ENCODE results near the gene ABLIM1. TPM values are rescaled to one million over a fixed set of nuclear protein-coding genes. Genes with fewer than 3 reads are reported as not detected.

Gene ABLIM1
- polyA plus RNA-seq, 1 donor from 2014 or later = 10.1 TPM

DNA sequence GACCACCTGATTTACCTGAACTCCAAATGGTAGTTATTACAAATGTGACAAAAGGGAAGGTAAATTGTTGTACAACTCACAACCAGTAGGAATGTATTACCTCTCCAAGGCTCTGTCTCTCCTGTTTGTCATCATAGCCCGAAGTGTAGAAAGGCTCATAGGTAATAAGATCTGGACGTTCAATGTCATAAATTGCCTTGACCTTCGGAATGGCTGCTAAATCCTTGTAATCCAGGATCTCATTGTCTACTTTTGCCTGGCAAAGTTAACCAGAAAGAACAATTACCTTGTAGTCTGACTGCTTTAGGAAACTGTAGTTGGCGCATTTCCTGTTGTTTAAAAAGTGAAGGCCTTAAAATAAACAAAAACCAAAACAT lies 185.2 kb downstream of the ABLIM1 start:
- Histone ChIP-seq H3K9ac (ENCODE audit: low read length) (no peak overlapping the region), H3K9me3 (ENCODE audit: low read length) (no peaks in the 10 kb centered on the region), H3K79me2 (replicated peaks; ENCODE audit: insufficient read depth, low read length) (no peaks in the 10 kb centered on the region), H3K4me2 (ENCODE audit: low read length) (no peak overlapping the region), H3K36me3 (ENCODE audit: insufficient read depth, low read length) (no peaks in the 10 kb centered on the region), H3K9me2 (ENCODE audit: insufficient read depth, low read length) (no peaks in the 10 kb centered on the region), H3K4me3 (ENCODE audit: low read length) (no peak overlapping the region), H2AFZ (ENCODE audit: low read depth, low read length) (no peak overlapping the region), H3K27me3 (ENCODE audit: insufficient read depth, low read depth, low read length) (no peaks in the 10 kb centered on the region), H3K27ac (ENCODE audit: low read length) (no peak overlapping the region), H3F3A (ENCODE audit: insufficient read depth, low read length, poor library complexity, severe bottlenecking) (no peaks in the 10 kb centered on the region), H4K20me1 (ENCODE audit: insufficient read depth) (no peaks in the 10 kb centered on the region)
- no peak for TF ChIP-seq POLR2AphosphoS5 (IDR thresholded peaks at IDR 0.05)
- TF ChIP-seq RAD21 (conservative IDR thresholded peaks at IDR 0.05) = no peak
- TF ChIP-seq, protein P1, sequence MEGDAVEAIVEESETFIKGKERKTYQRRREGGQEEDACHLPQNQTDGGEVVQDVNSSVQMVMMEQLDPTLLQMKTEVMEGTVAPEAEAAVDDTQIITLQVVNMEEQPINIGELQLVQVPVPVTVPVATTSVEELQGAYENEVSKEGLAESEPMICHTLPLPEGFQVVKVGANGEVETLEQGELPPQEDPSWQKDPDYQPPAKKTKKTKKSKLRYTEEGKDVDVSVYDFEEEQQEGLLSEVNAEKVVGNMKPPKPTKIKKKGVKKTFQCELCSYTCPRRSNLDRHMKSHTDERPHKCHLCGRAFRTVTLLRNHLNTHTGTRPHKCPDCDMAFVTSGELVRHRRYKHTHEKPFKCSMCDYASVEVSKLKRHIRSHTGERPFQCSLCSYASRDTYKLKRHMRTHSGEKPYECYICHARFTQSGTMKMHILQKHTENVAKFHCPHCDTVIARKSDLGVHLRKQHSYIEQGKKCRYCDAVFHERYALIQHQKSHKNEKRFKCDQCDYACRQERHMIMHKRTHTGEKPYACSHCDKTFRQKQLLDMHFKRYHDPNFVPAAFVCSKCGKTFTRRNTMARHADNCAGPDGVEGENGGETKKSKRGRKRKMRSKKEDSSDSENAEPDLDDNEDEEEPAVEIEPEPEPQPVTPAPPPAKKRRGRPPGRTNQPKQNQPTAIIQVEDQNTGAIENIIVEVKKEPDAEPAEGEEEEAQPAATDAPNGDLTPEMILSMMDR (IDR thresholded peaks at IDR 0.05; ENCODE audit: poor library complexity, severe bottlenecking) = no peak
- no peak for TF ChIP-seq SMC3 (conservative IDR thresholded peaks at IDR 0.05; ENCODE audit: poor library complexity)
- TF ChIP-seq, protein P2, sequence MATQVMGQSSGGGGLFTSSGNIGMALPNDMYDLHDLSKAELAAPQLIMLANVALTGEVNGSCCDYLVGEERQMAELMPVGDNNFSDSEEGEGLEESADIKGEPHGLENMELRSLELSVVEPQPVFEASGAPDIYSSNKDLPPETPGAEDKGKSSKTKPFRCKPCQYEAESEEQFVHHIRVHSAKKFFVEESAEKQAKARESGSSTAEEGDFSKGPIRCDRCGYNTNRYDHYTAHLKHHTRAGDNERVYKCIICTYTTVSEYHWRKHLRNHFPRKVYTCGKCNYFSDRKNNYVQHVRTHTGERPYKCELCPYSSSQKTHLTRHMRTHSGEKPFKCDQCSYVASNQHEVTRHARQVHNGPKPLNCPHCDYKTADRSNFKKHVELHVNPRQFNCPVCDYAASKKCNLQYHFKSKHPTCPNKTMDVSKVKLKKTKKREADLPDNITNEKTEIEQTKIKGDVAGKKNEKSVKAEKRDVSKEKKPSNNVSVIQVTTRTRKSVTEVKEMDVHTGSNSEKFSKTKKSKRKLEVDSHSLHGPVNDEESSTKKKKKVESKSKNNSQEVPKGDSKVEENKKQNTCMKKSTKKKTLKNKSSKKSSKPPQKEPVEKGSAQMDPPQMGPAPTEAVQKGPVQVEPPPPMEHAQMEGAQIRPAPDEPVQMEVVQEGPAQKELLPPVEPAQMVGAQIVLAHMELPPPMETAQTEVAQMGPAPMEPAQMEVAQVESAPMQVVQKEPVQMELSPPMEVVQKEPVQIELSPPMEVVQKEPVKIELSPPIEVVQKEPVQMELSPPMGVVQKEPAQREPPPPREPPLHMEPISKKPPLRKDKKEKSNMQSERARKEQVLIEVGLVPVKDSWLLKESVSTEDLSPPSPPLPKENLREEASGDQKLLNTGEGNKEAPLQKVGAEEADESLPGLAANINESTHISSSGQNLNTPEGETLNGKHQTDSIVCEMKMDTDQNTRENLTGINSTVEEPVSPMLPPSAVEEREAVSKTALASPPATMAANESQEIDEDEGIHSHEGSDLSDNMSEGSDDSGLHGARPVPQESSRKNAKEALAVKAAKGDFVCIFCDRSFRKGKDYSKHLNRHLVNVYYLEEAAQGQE (IDR thresholded peaks at IDR 0.05; ENCODE audit: borderline replicate concordance) = no peak

DNA sequence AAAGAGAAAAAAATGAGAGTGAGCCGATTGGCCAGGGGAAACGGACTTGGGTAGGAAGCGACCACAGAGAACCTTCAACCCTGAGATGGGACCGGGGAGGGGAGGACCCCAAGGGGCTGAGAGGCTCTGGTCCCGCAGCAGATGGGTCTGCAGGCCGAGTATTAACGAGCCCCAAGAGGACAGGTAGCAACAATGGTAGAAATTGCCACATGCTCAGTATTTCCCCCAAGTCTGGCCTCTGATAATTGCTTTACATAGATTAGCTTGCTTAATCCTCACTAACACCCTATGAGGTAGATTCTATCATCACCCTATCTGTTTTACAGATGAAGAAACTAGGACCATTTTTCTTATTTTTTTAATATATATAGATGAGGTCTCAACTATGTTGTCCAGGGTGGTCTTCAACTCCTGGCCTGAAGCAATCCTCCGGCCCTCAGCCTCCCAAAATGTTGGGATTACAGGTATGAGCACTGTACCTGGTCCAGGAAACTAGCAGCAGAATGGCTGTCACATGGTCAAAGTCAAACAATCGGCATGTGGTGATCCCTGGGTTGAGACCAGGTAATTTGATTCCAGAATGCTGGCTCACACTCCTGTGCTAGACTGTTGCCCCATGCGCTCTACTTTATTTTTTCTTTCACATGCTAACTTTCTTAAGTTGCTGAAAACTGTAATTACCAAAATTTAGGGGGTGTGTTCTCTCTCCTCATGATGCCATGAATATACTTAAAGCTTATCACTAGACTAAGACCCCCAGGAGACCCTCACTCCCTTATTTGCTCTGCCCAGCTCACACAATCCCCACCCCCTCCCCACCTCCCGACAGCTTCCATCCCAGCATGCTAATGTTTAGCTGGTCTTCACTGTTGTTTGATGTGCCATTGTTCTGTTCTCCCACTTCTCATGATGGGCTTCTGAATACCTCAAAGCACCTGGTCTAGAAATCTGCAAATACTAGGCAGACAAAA lies 185.9 kb downstream of the ABLIM1 start:
- no peak overlapping the region for H2AFZ ChIP-seq (ENCODE audit: low read depth, low read length)
- TF ChIP-seq RAD21 (conservative IDR thresholded peaks at IDR 0.05) (no peak), TAF1 (IDR thresholded peaks at IDR 0.05; ENCODE audit: low read depth) (no peak), MXI1 (conservative IDR thresholded peaks at IDR 0.05; ENCODE audit: poor library complexity, severe bottlenecking) (no peak), EP300 (conservative IDR thresholded peaks at IDR 0.05; ENCODE audit: poor library complexity, severe bottlenecking) (no peak)
- TF ChIP-seq, protein P2 (IDR thresholded peaks at IDR 0.05; ENCODE audit: borderline replicate concordance) = no peak
- no peaks in the 10 kb centered on the region for H3K9me2 ChIP-seq (ENCODE audit: insufficient read depth, low read length)
- no peaks in the 10 kb centered on the region for H3K27me3 ChIP-seq (ENCODE audit: insufficient read depth, low read depth, low read length)
- no peaks in the 10 kb centered on the region for H3K9me3 ChIP-seq (ENCODE audit: low read length)
- H3K79me2 ChIP-seq (replicated peaks; ENCODE audit: insufficient read depth, low read length) = no peaks in the 10 kb centered on the region
- H3K9ac ChIP-seq (ENCODE audit: low read length) = no peak overlapping the region
- no peak overlapping the region for H3K4me2 ChIP-seq (ENCODE audit: low read length)
- H3K36me3 ChIP-seq (ENCODE audit: insufficient read depth, low read length) = no peaks in the 10 kb centered on the region
- no peaks in the 10 kb centered on the region for H4K20me1 ChIP-seq (ENCODE audit: insufficient read depth)
- H3F3A ChIP-seq (ENCODE audit: insufficient read depth, low read length, poor library complexity, severe bottlenecking) = no peaks in the 10 kb centered on the region
- H3K27ac ChIP-seq (ENCODE audit: low read length) = no peak overlapping the region
- H3K4me3 ChIP-seq (ENCODE audit: low read length) = no peak overlapping the region
